CD4-positive, alpha-beta T cell treated with Interleukin-21 for 1 hour (primary cell): ENCODE results near the gene SLC22A5.
A peak's percentile ranks its signal among the peaks of the same experiment; 100 is the strongest.
"Not testable (repeated sequence)": the region's sequence is repeated elsewhere in the genome, so short reads cannot be mapped to it uniquely, and the experiment has no call there.

ENCODE experiments used
- DNase-seq: peaks from one replicate; pipeline ENCODE4 v3.0.0-alpha.2; 2020

The SLC22A5 gene

GRCh38 chr5:132388244-132389050, 18.9 kb downstream of the SLC22A5 start:
- no peak for DNase-seq

DNA sequence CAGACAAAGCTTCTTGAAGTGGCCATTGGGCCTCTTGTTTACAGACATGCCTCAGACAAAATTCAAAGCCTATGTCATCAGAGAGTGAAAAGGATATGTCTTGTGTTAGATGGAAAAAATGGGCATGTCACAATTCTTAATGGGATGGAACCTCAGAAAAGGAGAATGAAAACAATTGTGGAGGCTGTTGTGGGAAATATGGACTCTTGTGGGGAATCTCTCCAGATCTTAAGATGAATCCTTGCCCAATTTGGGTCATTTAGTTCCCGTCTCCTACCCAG, 19.5 kb downstream of the SLC22A5 start:
- no peak for DNase-seq

GRCh38 chr5:132389585-132390286, 20.2 kb downstream of the SLC22A5 start:
- DNase-seq = no peak

DNA sequence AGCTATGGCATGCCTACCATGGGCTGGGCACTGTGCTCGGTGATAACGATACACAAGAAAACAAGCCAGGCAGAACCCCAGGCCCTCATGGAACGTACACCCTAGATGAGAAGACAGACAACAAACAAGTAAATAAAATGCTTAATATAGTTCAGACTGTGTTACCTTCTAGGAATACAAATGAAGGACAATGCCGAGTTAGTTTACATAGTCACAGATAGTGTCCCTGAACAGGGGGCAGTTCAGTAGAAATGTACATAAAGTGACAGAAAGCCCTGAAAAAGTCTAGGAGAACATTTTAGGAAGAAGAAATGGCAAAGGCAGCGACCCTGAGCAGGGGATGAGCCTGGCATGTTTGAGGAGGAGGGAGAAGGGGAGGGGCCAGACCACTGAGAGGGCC, 21.7 kb downstream of the SLC22A5 start:
- no peak for DNase-seq

DNA sequence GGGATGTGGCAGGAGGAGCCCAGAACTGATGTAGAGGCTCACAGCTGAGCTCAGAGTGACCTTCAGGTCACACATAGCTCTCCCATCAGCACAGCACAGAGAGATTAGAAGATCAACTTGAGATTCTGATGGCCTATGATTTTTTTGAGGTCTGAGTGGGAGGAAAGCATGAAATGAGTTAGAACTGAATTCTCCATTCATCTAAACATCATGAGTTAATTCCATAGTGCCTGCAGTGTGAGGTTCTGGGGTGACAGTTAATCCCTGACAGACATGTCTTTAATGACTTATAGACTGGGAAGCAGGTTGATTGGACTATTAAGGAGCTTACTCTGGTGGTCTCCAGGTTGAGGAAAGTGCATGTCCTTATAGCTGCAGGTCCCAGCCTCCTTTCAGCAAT, 22.4 kb downstream of the SLC22A5 start:
- no peak for DNase-seq

DNA sequence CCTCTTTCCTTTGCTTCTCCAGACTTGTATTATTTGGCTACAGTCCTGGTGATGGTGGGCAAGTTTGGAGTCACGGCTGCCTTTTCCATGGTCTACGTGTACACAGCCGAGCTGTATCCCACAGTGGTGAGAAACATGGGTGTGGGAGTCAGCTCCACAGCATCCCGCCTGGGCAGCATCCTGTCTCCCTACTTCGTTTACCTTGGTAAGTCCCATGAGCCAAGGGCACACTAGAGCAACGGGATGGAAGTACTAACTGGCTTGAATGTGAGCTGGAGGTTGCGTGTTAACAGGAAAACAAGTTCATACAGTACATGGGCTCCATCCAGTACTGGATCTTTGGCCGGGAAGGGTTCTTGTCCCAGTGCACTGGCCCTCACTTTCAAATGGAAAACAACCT, 22.9 kb downstream of the SLC22A5 start:
- no peak for DNase-seq

DNA sequence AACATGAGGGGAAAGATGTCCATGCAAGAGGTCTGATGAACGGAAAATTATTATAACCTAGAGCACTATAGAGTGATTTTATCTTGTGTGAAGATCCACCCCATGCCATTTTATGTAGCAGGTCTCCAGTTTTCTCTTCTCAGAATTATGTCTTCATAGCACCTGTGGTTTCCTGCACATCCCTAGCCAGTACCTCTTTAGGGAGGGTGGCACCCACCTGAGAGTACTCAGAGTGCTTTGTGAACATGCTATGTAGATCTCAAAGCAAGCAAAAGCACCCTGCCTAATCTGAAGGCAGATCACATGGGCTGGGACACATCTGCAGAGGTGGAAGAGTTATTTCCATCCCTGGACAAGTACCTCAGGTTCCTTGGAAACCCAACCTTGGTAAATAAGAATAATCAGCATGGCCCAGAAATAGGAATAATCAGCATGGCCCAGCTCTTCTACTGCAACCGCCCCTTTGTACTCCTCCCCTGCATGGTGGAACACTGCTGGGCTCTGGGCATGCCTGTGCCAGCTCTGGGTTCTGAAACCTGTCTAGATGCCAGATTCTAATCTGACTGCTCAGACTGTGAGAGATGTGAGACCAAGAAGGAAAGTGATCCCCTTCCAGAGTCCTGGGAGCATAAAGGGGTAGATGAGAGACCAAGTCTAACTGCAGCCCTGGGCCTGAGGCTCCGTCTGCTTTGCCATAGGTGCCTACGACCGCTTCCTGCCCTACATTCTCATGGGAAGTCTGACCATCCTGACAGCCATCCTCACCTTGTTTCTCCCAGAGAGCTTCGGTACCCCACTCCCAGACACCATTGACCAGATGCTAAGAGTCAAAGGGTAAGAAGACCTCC, 23.7 kb downstream of the SLC22A5 start:
- no peak for DNase-seq

- DNase-seq = no peak
Measured at GRCh38 chr5:132394667-132395259, 25.3 kb downstream of the SLC22A5 start.

DNA sequence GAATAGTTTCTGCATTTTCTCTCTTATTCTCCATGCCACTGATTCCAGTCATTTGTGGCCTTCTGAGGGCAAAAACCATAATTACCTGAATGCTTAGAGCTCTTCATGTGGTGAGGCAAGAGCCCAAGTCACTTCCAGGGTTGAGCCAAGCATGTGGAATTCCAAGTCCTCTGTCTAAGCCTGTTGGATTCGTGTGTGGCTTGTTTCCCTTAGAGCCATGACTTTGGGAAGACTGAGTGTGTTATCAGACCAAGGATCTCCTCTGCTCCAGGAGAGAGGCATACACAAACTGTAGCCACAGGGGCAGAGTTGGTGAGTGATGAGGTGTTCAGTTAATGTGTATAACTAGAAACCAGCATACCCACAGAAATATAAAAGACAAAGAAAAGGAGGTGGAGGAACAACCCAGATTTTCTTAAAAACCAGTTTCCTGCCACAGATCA, 27.1 kb downstream of the SLC22A5 start:
- no peak for DNase-seq

DNA sequence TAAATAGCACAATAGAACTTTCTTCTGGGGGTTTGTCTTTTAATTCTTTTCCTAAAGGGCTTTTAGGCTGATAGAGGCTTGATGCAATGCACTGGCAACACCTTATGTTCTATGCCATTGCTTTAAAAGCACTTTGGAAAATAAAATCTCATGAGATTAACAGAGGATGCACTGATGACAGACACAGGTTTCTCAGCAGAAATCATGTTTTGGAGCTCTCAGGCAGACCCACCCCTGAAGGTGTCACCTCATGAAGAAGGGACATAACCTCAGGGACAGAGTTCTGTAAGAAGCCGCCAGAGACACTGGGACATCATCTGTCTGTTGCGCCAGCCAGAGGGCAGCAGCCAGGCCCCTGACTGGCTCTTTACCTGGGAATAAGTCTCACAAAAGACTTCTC, 27.7 kb downstream of the SLC22A5 start:
- DNase-seq = no peak

DNA sequence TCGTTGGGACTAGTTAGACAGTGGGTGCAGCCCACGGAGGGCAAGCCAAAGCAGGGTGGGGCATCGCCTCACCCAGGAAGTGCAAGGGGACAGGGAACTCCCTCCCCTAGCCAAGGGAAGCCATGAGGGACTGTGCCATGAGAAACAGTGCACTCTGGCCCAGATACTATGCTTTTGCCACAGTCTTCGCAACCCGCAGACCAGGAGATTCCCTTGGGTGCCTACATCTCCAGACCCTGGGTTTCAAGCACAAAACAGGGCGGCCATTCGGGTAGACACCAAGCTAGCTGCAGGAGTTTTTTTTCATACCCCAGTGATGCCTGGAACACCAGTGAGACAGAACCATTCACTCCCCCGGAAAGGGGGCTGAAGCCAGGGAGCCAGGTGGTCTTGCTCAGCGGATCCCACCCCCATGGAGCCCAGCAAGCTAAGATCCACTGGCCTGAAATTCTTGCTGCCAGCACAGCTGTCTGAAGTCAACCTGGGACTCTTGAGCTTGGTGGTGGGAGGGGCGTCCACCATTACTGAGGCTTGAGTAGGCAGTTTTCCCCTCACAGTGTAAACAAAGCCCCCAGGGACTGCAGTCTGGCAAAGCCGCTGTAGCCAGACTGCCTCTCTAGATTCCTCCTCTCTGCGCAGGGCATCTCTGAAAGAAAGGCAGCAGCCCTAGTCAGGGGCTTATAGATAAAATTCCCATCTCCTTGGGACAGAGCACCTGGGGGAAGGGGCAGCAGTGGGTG, 28.6 kb downstream of the SLC22A5 start:
- DNase-seq = not testable (repeated sequence)

DNA sequence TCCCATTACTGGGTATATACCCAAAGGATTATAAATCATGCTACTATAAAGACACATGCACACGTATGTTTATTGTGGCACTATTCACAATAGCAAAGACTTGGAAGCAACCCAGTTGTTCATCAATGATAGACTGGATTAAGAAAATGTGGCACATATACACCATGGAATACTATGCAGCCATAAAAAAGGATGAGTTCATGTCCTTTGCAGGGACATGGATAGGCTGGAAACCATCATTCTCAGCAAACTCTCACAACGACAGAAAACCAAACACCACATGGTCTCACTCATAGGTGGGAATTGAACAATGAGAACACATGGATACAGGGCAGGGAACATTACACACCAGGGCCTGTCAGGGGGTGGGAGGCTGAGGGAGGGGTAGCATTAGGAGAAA, 34.5 kb downstream of the SLC22A5 start:
- not testable (repeated sequence) for DNase-seq

- DNase-seq = no peak
Measured at GRCh38 chr5:132405646-132406045, 36.1 kb downstream of the SLC22A5 start.

DNA sequence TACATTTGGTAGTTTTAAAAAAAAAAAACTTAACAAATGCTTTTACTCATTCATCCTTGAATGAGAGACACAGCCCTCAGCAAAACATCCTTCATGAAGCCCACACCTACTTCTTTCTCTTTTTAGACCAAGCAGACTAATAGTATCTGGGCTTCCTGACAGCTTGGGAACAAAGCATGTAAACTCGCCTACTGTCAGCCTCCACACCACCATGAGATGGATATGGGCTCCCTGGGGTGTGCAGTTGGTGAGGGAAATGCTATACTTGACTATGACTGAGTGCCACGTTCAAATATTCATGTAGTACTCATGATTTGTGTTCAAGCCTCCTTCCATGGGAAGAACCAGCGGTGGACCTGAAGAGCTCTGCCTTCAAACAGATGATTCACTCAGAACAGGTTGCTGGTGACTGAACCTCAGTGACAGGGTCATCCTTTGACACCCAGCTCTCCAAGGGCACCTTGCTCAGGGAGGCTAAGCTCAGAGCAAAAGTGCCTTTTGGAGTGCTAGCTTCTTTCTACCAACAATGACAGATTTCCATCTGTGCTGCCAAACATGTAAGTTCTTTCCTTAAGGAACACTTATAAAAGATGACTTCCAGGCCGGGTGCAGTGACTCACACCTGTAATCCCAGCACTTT, 36.8 kb downstream of the SLC22A5 start:
- DNase-seq = no peak

DNA sequence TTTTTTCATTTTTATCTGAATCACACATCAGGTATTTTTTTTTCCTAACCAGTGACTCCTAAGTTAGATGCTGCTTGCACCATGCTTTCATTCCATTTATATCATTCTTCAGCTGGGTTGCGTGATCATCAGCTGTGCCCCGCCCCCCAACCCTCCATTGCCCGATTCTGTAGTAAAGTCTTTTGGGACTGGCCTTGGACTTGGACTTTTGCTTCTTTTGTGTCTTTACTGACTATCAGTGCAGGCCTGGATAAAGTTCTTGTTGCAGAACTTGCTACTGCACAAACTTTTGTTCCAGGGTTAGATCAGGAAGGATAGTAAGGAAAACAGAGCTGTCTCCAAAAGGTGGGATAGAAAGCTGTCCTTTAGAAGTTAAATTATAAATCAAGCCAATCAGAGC, 38.5 kb downstream of the SLC22A5 start:
- DNase-seq = no peak

DNA sequence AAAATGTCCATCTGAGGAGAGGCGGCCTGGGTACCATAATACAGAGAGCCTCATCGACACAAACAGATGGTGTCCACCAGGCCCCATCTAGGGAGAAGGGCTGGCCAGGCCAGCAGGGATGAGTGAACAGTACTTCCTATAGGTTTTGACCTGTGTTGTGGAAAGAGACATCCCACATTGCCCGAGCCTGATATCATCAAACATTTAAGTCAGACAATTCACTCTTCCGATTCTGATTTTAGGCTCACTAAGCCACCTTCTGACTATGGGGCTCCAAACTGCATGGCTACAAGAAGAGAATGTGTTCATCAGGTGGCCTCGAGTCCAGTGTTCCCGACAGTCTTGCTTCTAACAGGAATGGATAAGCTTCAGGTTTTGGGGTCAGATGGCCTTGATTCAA, 38.9 kb downstream of the SLC22A5 start:
- no peak for DNase-seq

GRCh38 chr5:132408965-132409364, 39.5 kb downstream of the SLC22A5 start:
- DNase-seq = no peak

GRCh38 chr5:132410451-132411303, 41.2 kb downstream of the SLC22A5 start:
- peak; percentile 91 for DNase-seq

DNA sequence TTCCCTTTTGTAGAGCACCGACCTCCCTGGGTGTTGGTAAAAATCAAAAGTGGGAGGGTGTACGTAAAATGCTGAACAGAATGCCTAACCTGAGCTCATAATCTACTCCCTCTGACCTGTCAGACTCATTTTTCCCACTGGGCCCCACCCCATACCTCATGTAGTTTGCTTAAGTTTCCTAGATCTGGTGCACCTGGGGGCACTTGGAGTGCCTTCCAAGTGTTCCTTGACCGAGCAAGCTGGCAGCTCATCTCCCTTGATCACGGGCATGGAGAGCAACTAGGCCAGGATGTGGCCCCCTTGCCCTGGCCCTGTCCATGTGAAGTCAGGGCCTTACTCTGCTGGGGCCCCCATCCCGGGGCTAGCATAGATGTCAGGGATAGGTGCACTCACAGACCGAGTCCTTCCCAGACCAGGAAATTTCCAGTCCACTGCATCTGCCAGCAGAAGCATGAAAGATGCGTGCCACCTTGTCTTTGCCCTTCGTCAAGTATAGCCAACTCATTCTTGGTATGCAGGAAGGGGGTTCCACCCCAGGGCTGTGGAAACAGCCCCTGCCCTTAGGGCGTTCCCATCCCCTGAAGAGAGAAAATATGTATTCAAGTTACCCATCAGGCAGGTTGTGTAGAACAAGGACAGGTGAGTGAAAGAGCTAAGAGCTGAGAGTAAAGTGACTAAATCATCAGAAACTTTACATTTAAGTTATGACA, 41.9 kb downstream of the SLC22A5 start:
- peak; percentile 48 for DNase-seq

DNA sequence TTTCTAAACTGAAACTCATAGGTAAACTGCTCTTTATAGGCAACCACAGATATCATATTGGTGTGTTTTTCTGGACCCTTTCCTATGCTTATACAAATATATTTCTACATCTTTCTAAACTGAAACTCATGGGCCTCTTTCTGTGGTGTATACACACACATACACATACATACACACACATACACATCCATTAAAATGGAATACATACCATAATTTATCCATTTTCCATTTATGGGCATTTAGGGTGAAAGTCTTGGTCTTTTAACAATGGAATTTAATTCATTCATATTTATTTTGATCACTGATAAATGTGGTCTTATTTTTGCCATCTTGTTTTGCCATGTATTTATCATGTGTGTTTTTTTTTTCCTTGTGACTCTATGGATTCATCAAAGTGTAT, 44.1 kb downstream of the SLC22A5 start:
- no peak for DNase-seq
